ENCODE measurements around the gene PPFIBP2.
A peak's percentile ranks its signal among the peaks of the same experiment; 100 is the strongest.

Gene PPFIBP2

DNA sequence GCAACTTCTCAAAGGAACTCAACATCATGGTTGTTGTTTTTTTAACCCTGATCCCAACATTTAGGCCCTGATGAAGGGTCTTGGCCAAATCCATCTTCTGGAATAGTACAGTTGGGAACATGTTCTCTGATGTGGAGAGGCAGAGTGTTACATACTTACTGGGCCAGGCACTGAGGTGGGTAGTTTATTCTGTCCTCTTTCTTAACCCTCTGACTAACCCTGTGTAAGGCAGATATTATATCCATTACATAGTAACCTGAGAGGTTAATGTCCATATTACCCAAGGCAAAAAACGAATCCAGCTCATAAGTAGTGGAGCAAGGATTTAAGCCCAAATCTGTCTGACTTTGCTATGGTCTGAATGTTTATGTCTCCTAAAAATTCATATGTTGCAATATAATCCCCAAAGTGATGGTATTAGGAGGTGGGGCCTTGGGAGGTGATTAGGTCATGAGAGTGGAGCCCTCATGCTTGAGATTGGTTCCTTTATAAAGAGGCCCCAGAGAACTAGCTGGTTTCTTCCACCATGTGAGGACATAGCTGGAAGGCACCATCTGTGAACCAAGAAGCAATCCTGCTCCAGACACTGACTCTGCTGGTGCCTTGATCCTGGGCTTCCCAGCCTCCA, 16.3 kb downstream of the PPFIBP2 start:
- H3K4me2 ChIP-seq (ENCODE audit: insufficient read depth, low read length, poor library complexity, severe bottlenecking) = no peak overlapping the region
- H3K79me1 ChIP-seq (ENCODE audit: low read depth, low read length) = no peaks in the 10 kb centered on the region
- no peak overlapping the region for H3K4me3 ChIP-seq (ENCODE audit: low read length in 2 of 2)
- no peak overlapping the region for H2BK120ac ChIP-seq (ENCODE audit: low read depth, low read length)
- H3K18ac ChIP-seq (ENCODE audit: low read length) = no peak overlapping the region
- H3K36me3 ChIP-seq (replicated peaks in 1 of 2; ENCODE audit: control insufficient read depth in 2 of 2, insufficient read depth in 2 of 2, low read length in 2 of 2) = no peaks in the 10 kb centered on the region
- H3K27ac ChIP-seq (replicated peaks; ENCODE audit: low read length) = no peak overlapping the region
- H3K23ac ChIP-seq (ENCODE audit: low read depth, low read length, poor library complexity) = no peak overlapping the region
- no peak overlapping the region for H2BK15ac ChIP-seq (ENCODE audit: low read length)
- H3K9me3 ChIP-seq (replicated peaks in 1 of 2; ENCODE audit: control insufficient read depth in 2 of 2, insufficient read depth in 1 of 2, low read depth in 1 of 2, low read length in 2 of 2) = no peaks in the 10 kb centered on the region
- no peak overlapping the region for H2BK12ac ChIP-seq (ENCODE audit: low read length)
- H4K8ac ChIP-seq (ENCODE audit: low read depth, low read length) = no peak overlapping the region
- DNase-seq (ENCODE audit: low spot score) = no peak
- H2AK5ac ChIP-seq (ENCODE audit: low read depth, low read length) = no peak overlapping the region
- no peak overlapping the region for H3K9ac ChIP-seq (ENCODE audit: low read depth, low read length, poor library complexity)
- H2AFZ ChIP-seq (ENCODE audit: low read length) = no peak overlapping the region
- no peak overlapping the region for H4K91ac ChIP-seq (ENCODE audit: low read depth, low read length, poor library complexity)
- no peak overlapping the region for H3K14ac ChIP-seq (ENCODE audit: low read length)
- no peak overlapping the region for H2BK5ac ChIP-seq (ENCODE audit: low read length)
- H3K4ac ChIP-seq (ENCODE audit: low read length) = no peak overlapping the region
- WGBS, 2 donors (ENCODE audit: extremely low coverage in 2 of 2, insufficient read length in 2 of 2, insufficient replicate concordance in 1 of 2) = no CpG with 5 or more reads among the region's 1 CpG
- H3K27me3 ChIP-seq (ENCODE audit: control insufficient read depth in 3 of 3, insufficient read depth in 3 of 3, low read depth in 1 of 3, low read length in 3 of 3) = peaks cover 0 to 21% (median 0%) of the 10 kb centered on the region in 3 experiments
- H3K4me1 ChIP-seq (ENCODE audit: control insufficient read depth in 2 of 2, insufficient read depth in 1 of 2, low read depth in 1 of 2, low read length in 2 of 2) = peaks cover 0 to 3% of the 10 kb centered on the region in 2 donors

DNA sequence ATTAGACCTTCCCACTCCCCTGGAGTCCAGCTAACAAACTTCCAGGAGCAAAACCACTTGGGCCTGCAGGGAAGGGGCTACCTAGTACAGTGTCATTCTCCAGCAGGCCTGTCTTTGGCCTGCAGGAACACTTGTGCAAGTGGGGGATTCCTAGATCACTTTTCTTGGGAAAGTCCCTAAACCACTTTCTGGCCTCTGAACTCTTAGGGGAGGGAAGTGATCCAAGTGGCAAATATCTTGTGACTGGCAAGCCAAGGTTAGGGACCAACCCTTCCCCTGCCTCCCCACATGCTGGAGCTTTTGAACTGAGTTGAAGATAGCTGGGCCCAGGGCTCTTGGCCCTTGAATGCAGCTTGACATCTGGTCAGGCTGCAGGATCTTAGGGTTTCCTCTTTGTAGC, 17.2 kb downstream of the PPFIBP2 start:
- Histone ChIP-seq H3K36me3 (replicated peaks in 1 of 2; ENCODE audit: control insufficient read depth in 2 of 2, insufficient read depth in 2 of 2, low read length in 2 of 2) (no peaks in the 10 kb centered on the region), H2AK5ac (ENCODE audit: low read depth, low read length) (no peak overlapping the region), H3K9me3 (replicated peaks in 1 of 2; ENCODE audit: control insufficient read depth in 2 of 2, insufficient read depth in 1 of 2, low read depth in 1 of 2, low read length in 2 of 2) (no peaks in the 10 kb centered on the region), H3K18ac (ENCODE audit: low read length) (no peak overlapping the region), H2AFZ (ENCODE audit: low read length) (no peak overlapping the region), H3K23ac (ENCODE audit: low read depth, low read length, poor library complexity) (no peak overlapping the region), H4K8ac (ENCODE audit: low read depth, low read length) (no peak overlapping the region), H3K4me3 (ENCODE audit: low read length in 2 of 2) (no peak overlapping the region), H4K91ac (ENCODE audit: low read depth, low read length, poor library complexity) (no peak overlapping the region), H3K79me1 (ENCODE audit: low read depth, low read length) (no peaks in the 10 kb centered on the region), H3K27me3 (ENCODE audit: control insufficient read depth in 3 of 3, insufficient read depth in 3 of 3, low read depth in 1 of 3, low read length in 3 of 3) (peaks cover 0 to 24% (median 0%) of the 10 kb centered on the region in 3 experiments), H3K27ac (replicated peaks; ENCODE audit: low read length) (no peak overlapping the region), H3K4ac (ENCODE audit: low read length) (no peak overlapping the region), H2BK12ac (ENCODE audit: low read length) (no peak overlapping the region), H2BK15ac (ENCODE audit: low read length) (no peak overlapping the region), H3K4me1 (ENCODE audit: control insufficient read depth in 2 of 2, insufficient read depth in 1 of 2, low read depth in 1 of 2, low read length in 2 of 2) (peaks cover 0 to 3% of the 10 kb centered on the region in 2 donors), H3K4me2 (ENCODE audit: insufficient read depth, low read length, poor library complexity, severe bottlenecking) (no peak overlapping the region), H3K14ac (ENCODE audit: low read length) (no peak overlapping the region), H3K9ac (ENCODE audit: low read depth, low read length, poor library complexity) (no peak overlapping the region), H2BK120ac (ENCODE audit: low read depth, low read length) (no peak overlapping the region), H2BK5ac (ENCODE audit: low read length) (no peak overlapping the region)
- no peak for DNase-seq (ENCODE audit: low spot score)

DNA sequence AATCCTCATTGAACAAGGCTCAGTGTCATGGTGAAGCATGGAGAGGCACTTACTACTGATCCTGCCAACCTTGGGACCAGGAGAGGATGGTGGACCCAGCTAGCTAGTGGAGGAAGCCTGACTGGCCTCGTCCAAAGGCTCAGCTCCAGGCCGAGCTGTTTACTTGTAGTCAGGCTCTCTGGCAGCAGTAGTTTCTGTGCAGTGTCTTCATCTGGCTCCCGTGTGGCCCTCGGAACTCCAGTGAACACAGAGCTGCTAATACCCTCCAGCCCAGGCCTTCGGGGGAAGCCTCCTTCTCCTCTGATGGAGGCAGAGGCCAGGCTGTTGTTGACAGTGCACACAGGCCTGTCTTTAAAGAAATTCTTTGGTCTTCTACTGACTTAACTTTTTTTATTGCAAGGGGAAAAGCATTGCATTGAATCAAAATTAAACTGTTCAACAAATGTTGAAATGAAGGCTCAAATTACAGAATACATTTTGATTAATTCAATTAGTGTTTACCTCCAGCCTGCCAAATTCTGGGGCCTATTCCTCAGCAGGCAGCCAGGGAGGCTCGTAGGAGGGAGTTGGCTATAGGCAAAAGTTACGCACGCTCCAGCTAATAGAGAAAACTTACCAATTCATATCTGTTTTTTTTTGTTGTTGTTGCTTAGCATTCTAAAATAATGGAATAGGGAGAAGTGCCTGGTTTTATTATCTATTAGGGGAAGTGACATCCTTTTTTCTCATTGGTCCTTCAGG, 18.8 kb downstream of the PPFIBP2 start:
- Histone ChIP-seq H3K27ac (replicated peaks; ENCODE audit: low read length) (no peak overlapping the region), H3K9me3 (replicated peaks in 1 of 2; ENCODE audit: control insufficient read depth in 2 of 2, insufficient read depth in 1 of 2, low read depth in 1 of 2, low read length in 2 of 2) (no peaks in the 10 kb centered on the region), H3K9ac (ENCODE audit: low read depth, low read length, poor library complexity) (no peak overlapping the region), H3K4me2 (ENCODE audit: insufficient read depth, low read length, poor library complexity, severe bottlenecking) (no peak overlapping the region), H3K4ac (ENCODE audit: low read length) (no peak overlapping the region), H3K79me1 (ENCODE audit: low read depth, low read length) (no peaks in the 10 kb centered on the region), H2BK12ac (ENCODE audit: low read length) (no peak overlapping the region), H2BK15ac (ENCODE audit: low read length) (no peak overlapping the region), H3K14ac (ENCODE audit: low read length) (peak overlapping the region; percentile 64), H2AFZ (ENCODE audit: low read length) (no peak overlapping the region), H3K23ac (ENCODE audit: low read depth, low read length, poor library complexity) (no peak overlapping the region), H3K4me1 (ENCODE audit: control insufficient read depth in 2 of 2, insufficient read depth in 1 of 2, low read depth in 1 of 2, low read length in 2 of 2) (peaks cover 0 to 3% of the 10 kb centered on the region in 2 donors), H2AK5ac (ENCODE audit: low read depth, low read length) (no peak overlapping the region), H4K91ac (ENCODE audit: low read depth, low read length, poor library complexity) (no peak overlapping the region), H3K36me3 (replicated peaks in 1 of 2; ENCODE audit: control insufficient read depth in 2 of 2, insufficient read depth in 2 of 2, low read length in 2 of 2) (no peaks in the 10 kb centered on the region), H2BK5ac (ENCODE audit: low read length) (no peak overlapping the region), H3K27me3 (ENCODE audit: control insufficient read depth in 3 of 3, insufficient read depth in 3 of 3, low read depth in 1 of 3, low read length in 3 of 3) (peaks cover 0 to 37% (median 0%) of the 10 kb centered on the region in 3 experiments), H4K8ac (ENCODE audit: low read depth, low read length) (no peak overlapping the region), H3K4me3 (ENCODE audit: low read length in 2 of 2) (no peak overlapping the region), H3K18ac (ENCODE audit: low read length) (no peak overlapping the region), H2BK120ac (ENCODE audit: low read depth, low read length) (no peak overlapping the region)
- DNase-seq (ENCODE audit: low spot score) = no peak
- WGBS, 2 donors (ENCODE audit: extremely low coverage in 2 of 2, insufficient read length in 2 of 2, insufficient replicate concordance in 1 of 2) = no CpG with 5 or more reads among the region's 8 CpGs

DNA sequence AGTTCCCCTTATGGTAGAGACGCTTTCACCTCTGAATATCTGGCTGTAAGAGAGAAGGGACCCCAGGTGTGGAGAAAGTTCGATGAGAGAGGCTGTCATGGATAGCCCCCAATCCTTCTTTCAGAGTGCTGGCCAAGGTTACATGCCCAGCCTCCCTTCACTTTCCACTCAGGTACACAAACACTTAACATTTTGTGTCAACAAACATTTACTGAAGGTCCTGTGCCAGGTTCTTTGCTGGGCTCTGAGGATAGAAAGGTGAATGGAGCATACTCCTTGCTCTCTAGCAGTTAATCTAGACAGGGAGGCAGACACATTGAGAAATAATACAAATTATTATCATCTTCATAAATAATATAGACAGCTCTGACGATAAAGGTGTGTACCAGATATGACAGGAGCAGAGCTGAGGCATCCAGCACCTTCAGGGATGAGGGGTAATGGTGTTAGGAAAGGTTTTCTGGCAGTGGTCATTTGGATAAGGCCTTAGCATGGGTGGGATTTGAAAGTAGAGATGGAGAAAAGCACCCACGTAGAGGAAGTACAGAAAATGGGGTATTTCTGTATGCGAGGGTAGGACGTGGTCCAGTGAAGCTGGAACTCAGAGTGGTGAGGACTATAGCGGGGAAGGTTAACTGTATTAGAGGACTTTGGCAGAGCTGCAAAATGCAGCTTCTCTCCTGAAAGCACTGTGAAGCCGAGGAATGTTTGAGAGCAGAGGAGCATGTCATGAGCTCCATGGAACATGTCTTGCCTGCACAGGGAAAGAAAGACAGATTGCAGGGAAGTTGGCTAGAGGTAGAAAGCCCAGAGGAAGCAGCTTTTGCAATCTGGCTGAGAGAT, 19.6 kb downstream of the PPFIBP2 start:
- Histone ChIP-seq H3K18ac (ENCODE audit: low read length) (no peak overlapping the region), H3K14ac (ENCODE audit: low read length) (no peak overlapping the region), H3K9ac (ENCODE audit: low read depth, low read length, poor library complexity) (no peak overlapping the region), H3K36me3 (replicated peaks in 1 of 2; ENCODE audit: control insufficient read depth in 2 of 2, insufficient read depth in 2 of 2, low read length in 2 of 2) (no peaks in the 10 kb centered on the region), H3K4me2 (ENCODE audit: insufficient read depth, low read length, poor library complexity, severe bottlenecking) (no peak overlapping the region), H3K79me1 (ENCODE audit: low read depth, low read length) (no peaks in the 10 kb centered on the region), H3K4me3 (ENCODE audit: low read length in 2 of 2) (no peak overlapping the region), H3K23ac (ENCODE audit: low read depth, low read length, poor library complexity) (no peak overlapping the region), H3K9me3 (replicated peaks in 1 of 2; ENCODE audit: control insufficient read depth in 2 of 2, insufficient read depth in 1 of 2, low read depth in 1 of 2, low read length in 2 of 2) (no peaks in the 10 kb centered on the region), H4K91ac (ENCODE audit: low read depth, low read length, poor library complexity) (no peak overlapping the region), H3K4ac (ENCODE audit: low read length) (no peak overlapping the region), H2AK5ac (ENCODE audit: low read depth, low read length) (no peak overlapping the region), H3K4me1 (ENCODE audit: control insufficient read depth in 2 of 2, insufficient read depth in 1 of 2, low read depth in 1 of 2, low read length in 2 of 2) (peaks cover 0 to 3% of the 10 kb centered on the region in 2 donors), H2BK5ac (ENCODE audit: low read length) (no peak overlapping the region), H2AFZ (ENCODE audit: low read length) (no peak overlapping the region), H4K8ac (ENCODE audit: low read depth, low read length) (no peak overlapping the region), H2BK15ac (ENCODE audit: low read length) (no peak overlapping the region), H2BK12ac (ENCODE audit: low read length) (no peak overlapping the region), H2BK120ac (ENCODE audit: low read depth, low read length) (no peak overlapping the region), H3K27ac (replicated peaks; ENCODE audit: low read length) (no peak overlapping the region), H3K27me3 (ENCODE audit: control insufficient read depth in 3 of 3, insufficient read depth in 3 of 3, low read depth in 1 of 3, low read length in 3 of 3) (peaks cover 0 to 37% (median 0%) of the 10 kb centered on the region in 3 experiments)
- WGBS, 2 donors (ENCODE audit: extremely low coverage in 2 of 2, insufficient read length in 2 of 2, insufficient replicate concordance in 1 of 2) = no CpG with 5 or more reads among the region's 8 CpGs
- no peak for DNase-seq (ENCODE audit: low spot score)

Measured in neuronal stem cell (in vitro differentiated cells).